ENCODE results near the gene LAPTM5.
A peak's percentile ranks its signal among the peaks of the same experiment; 100 is the strongest.

Gene LAPTM5

DNA sequence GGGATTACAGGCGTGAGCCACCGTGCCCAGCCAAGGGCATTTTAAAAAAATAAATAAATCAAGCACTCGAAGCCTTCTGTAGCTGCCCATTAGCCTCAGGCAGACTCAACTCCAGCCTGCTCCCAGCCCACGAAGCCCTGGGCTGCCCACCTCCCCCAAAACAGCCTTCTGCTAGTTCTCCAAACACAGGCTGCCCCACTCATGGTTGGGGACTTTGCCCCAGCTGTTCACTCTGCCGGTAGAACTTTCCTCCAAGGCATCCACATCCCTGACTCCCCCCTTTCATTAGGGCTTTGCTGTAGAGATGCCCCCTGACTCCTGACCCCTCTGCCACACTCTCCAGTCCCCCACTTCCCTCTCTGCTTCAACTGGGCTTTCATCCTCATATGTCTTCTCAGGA is 29.7 kb upstream of the LAPTM5 start:
- DNase-seq (ENCODE audit: low read depth), result no peak

DNA sequence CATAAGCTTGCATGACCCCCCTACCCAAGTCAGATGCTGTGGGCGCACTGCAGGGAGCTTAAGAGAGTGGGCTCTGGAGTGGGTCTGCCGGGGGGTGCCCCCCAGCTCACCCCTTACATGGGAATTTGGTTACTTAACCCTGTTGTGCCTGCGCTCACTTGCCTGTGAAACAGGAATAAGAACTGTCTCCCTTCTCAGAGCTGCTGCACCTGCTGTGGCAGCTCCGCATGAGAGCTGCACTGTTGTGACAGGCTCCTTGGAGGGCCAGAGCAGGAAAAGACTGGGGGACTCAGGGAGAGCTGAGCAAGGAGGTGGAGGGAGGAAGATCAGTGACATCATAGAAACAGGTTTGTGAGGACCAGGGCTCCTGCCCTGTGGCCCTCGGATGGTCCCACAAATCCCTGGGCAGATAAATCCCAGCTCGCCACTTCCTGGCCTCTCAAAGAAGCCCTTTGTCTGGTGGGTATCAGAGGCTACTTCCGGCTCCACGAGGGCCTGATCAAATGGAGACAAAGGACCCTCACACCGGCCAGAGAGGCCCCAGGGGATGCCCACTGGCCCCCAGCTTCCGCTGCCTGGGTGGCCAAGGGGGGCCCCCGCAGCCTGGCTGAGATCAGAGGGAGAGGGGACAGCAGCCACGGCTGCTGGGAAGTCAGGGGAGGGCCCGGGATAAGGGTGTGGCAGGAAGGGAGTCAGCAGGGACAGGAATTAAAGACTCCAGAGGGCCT is 28.9 kb upstream of the LAPTM5 start:
- DNase-seq (ENCODE audit: low read depth), result no peak

DNA sequence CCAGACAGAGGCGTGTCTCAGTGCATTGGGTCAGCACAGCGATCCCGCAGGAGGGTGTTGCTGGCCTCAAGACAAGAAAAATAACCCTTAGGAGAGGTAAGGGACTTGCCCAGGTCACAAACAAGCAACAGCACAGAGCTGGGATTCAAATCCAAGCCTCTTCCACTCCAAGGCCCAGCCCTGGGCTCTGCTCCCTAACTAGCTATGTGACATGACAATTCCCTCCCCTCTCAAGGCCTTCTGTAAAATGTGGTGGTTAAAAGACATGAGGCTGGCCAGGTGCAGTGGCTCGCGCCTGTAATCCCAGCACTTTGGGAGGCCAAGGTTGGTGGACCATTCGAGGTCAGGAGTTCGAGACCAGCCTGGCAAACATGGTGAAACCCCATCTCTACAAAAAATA is 28.1 kb upstream of the LAPTM5 start:
- no peak for DNase-seq (ENCODE audit: low read depth)

DNA sequence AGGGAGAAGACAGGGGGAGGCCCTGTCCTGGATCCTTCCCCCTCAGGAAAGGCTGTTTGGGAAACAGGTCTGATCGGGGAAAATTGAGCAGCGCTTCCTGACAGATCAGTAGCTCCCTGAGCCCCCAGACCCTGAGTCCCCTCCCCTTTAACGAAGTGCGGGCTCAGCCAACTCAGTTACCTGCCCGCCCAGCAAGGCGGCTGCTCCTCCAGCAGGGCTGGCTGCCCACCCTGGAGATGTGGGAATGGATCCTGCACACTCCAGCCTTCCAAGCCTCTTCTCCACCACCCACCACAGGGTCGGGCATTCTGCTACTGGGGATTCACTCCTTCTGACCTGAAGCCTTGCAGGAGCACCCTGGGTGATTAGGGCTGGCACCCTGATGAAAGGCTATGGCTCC is 27.6 kb upstream of the LAPTM5 start:
- DNase-seq (ENCODE audit: low read depth), result no peak

DNA sequence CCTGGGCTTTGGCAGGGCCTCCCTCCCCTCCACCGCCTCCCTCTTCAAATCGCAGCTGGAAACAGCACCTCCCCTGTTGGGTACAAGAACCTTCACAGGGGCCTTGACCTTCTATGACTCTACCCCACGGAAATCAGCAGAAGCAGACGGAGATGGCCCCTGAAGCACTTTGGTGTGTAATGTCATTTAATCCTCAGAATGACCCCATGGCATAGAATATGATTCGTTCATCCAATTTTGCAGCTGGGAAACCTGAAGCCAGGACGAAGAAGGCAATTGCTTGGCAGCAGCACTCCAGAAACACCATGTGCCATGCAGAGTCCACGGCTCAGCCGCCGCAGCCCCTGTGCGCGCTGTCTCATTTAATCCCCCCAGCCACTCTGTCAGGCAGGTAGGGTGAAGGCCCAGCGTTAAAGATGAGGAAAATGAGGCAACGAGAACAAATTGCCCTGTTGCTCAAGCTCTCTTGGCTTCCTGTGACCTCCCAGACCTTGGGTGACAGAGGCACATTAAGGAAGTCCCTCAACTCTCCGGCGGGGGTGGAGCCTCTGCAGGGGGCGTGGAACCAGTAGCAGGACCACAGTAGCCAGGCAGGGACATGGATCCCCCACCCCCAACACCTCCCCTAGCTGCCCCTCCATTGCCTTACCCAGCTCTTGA is 25.8 kb upstream of the LAPTM5 start:
- DNase-seq (ENCODE audit: low read depth), result no peak

DNA sequence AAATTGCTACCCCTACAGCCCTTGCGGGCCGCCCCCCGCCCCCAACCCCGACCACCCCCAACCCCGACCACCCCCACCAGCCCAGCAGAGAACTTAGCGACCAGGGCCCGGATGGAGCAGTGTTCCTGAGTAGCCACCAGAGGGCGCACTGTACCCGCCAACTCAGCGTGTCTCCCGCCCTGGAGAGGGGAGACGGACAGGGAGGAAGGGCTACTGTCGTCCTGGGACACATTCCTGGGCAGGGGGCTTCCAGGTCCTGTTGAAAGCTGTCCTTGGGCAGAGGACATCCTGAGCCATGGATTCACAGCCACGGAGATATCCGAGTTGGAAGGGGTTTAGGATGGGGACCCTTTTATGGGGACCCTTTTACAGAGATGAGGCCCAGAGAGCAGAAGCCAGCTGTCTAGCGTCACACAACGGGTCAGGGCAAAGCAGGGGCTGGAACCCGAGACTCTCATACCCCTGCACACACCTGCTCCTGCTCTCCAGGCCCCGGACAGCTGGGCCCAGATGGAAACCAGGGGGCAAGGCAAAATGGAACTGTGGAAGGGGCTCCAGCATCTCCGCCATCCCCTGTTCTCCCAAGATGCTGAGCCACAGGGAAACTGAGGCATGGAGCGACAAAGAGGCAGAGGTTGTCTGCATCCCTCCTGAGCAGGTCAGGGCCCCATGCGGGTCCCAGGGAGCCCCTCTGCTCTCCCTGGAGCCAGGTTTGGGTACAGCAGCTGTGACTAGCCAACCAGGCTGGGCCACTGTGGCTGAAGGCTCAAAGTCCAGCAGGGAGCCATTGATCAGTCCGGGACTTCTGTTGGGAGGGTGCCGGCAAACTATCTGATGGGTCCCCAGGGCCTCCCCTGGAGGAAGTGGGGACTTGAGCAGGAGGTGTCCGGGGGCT is 25.0 kb upstream of the LAPTM5 start:
- DNase-seq (ENCODE audit: low read depth), result peak; percentile 66

DNA sequence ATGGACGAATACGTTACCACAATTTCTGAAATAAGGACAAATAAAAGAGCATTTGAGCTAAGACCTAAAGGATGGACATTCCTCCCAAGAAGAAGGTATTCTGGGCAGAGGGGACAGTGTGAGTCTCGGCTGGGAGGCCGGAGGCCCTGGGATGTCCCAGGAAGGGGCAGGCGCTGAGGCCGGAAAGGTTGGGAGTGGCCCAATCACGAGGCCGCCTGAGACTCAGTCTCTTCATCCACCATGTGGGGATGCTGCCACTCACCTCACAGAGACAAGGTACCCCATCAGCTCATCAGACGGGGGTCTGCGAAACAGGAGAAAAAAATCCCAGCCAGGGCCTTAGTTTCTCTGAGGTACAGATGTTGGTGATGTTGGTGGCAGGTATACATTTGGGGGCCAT is 24.3 kb upstream of the LAPTM5 start:
- DNase-seq (ENCODE audit: low read depth), result no peak

DNA sequence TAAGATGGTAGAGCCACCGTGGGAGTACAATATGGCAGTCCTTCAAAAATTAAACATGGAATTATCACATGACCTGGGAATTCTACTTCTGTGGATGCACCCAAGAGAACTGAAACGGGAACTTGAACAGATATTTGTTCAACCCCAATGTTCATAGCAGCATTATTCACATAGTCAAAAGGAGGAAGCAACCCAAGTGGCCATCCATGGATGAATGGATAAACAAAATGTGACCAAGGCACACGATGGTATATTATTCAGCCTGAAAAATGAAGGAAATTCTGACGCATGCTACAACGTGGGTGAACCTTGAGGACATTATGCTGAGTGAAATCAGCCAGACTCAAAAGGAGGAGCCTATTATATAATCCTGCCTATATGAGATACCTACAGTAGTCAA is 22.8 kb upstream of the LAPTM5 start:
- no peak for DNase-seq (ENCODE audit: low read depth)

DNA sequence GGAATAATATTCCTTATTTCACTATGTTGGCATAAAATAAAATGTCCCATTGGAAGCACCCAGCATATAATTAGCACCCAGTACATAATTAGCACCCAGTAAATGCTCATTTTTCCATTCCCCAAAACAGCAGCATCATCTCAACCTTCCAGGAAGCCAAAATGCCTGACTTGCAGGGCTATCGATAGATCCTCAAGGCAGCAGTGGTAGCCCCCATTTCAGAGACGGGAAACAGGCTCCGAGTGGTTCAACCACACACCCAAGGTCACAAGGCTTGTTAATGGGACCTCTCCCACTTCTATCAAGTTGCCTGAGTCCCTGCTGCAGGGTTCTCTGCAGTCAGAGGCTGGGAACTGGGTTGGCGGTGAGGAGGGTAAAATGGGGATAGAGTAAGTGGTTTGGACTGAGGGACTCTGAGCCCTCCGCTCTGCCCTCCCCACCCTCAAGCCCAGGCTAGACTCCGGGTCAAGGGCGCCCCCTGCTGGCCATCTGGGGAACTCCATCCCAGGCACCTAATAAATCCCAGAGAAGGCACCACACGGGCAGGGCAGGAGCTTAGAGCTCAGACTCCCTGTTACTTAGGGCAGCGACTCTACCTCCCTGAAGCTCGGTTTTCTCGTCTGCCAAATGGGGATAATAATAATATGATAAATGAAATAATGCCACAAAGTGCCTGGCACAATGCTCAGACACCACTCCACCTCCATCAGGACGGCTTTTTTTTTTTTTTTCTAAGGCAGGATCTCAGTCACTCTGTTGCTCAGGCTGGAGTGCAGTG is 21.9 kb upstream of the LAPTM5 start:
- DNase-seq (ENCODE audit: low read depth), result peak; percentile 90

DNA sequence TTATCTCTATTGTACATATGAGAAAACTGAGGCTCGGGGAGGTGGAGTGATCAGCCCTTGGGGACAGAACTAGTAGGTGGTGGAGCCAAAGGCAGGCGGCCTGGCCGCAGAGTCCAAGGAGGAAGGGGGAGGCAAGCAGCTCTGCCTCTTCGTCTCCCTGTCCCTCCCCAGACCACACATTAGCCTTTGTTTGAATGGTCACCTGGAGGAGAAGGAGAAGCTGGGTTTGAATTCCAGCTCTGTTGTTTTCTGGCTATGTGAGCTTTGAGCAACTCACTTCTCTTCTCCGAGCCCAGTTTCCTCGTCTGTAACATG is 21.4 kb upstream of the LAPTM5 start:
- DNase-seq (ENCODE audit: low read depth), result no peak

DNA sequence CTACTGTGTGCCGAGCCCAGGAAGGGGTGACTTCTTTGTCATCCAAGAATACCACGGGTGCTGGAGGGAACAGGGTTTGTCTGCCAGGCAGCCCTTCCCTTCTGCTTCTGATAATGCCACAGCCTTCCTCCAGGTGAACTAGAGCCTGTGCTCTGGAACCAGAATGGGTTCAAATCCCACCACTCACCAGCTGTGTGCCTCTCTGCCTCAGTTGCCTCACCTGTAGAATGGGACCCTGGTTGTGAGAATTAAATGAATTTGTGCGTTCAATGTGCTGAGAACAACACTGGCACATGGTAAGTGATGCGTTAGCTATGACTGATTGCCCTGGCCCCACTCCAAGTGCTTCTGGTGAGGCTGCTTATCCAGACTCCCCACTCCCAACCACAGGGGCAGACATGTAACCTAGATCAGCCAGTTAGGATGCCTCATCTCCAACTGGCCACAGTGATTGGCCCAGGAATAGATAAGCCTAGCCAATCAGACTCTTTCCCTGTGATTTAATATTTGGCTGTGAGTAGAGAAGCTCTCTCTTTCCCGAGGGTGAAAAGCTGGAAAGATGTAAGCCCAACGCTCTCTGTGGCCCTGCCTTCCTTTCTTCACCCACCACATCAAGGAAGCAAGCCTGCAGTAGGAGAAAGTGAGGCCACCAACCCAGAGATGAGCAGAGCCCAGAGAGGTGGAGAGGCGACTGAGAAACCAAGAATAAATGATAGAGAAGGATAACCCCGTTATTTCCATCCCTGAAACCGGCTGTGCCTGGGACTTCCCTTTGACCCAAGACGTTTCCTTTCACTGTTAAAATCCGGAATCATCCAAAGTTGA is 20.8 kb upstream of the LAPTM5 start:
- DNase-seq (ENCODE audit: low read depth), result no peak

DNA sequence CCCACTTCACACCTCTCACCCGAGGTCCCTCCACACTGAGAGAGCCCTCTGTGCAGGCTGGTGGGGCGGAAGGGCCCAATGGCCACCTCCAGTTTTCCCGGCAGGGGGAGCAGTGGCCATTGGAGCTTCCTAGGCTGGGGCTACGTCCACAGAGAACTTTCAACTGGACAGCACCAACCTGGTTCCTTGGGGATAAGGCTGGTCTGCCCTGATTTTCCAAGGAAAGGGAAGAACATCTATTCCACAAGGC is 20.3 kb upstream of the LAPTM5 start:
- DNase-seq (ENCODE audit: low read depth), result no peak

DNA sequence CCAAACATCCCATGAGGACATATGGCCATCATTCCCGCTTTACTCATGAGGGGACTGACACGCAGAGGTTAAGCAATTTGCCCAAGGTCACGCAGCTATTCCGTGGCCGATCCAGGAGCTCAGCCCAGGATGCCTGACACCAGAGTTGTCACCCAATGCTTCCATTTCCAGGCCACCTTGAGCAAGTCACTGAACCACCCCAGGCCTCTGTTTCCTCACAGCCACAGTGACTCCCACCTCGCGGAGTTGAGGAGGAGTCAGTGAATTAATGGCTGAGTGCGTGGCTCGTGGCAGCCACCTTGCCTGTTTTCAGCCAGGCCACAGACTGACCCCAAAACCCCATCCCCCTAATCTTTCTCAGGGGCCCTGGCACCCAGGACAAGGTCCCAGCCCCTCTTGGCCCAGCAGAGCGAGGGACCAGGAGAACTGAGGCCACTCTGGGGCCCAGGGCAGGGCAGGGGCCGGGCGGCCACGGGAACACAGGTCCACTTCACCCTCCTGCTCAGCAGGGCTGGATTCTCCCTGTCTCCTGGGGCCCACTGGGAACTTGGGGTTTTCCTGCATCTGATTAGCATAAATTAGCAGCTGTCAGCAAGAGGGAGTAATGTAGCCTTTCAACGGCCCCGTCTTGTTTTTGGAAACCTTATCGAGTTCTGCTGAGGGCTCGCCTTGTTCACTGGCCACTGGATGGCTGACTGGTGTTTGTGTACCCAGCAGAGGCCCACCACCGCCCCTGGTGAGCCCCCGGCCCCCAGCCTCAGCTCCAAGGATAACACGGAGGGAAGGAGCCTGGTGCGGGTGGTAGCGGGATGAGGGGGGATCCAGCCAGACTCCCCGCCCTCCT is 19.7 kb upstream of the LAPTM5 start:
- DNase-seq (ENCODE audit: low read depth), result no peak

DNA sequence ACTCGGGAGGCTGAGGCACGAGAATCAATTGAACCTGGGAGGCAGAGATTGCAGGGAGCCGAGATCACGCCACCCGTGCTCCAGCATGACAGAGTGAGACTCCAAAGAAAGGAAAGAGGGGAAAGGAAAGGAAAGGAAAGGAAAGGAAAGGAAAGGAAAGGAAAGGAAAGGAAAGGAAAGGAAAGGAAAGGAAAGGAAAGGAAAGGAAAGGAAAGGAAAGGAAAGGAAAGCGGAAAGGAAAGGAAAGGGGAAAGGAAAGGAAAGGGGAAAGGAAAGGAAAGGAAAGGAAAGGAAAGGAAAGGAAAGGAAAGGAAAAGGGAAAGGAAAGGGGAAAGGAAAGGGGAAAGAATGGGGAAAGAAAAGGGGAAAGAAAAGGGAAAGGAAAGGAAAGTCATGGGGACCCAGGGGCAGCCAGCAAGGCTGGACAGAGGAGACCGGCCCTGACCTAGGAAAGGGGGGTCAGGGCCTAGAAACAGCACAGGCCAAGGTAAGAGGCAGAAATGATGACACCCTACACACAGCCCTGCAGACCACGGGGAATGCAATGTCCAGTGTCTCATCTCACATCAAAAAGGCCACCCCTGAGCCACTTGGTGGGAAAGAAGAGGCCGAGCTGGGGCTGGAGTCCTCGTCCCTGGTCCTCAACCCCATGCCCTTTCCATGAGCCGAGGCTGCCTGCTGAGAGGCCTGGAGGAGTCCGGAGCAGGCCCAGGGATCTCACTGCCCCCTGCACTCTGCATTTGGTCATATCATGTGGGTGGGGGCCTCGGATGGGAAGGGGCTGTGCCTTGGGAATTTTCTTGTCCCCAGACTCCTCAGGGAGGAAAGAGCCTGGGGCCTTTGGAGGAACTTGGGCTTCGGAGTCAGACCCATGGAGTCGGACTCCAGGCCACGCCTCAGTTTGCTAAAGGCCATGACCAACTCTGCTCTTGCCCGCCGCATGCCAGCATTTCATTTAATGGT is 18.8 kb upstream of the LAPTM5 start:
- no peak for DNase-seq (ENCODE audit: low read depth)

DNA sequence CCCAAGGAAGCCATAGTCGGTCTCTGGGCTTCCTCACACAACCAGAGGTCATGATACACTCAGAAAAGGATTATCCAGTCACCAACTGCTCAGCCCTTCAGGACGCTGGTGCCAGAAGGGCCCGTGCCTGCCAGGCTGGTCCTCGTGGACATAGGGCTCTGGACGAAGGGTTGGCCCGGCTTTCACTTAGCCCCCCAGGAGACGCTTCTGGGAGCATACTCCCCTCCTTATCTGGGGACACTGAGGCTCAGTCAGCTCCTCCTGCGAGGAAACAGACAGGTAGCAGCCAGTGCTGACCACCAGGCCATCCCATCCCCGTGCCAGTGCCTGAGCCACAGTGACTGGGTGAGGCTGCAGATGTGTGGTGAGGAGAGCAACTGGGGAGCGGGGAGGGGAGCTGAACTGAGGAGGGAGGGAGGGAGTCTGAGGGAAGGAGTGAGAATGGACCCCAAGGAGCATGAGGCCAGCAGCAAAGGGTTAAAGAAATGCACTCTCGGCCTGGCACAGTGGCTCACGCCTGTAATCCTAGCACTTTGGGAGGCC is 17.9 kb upstream of the LAPTM5 start:
- no peak for DNase-seq (ENCODE audit: low read depth)

DNA sequence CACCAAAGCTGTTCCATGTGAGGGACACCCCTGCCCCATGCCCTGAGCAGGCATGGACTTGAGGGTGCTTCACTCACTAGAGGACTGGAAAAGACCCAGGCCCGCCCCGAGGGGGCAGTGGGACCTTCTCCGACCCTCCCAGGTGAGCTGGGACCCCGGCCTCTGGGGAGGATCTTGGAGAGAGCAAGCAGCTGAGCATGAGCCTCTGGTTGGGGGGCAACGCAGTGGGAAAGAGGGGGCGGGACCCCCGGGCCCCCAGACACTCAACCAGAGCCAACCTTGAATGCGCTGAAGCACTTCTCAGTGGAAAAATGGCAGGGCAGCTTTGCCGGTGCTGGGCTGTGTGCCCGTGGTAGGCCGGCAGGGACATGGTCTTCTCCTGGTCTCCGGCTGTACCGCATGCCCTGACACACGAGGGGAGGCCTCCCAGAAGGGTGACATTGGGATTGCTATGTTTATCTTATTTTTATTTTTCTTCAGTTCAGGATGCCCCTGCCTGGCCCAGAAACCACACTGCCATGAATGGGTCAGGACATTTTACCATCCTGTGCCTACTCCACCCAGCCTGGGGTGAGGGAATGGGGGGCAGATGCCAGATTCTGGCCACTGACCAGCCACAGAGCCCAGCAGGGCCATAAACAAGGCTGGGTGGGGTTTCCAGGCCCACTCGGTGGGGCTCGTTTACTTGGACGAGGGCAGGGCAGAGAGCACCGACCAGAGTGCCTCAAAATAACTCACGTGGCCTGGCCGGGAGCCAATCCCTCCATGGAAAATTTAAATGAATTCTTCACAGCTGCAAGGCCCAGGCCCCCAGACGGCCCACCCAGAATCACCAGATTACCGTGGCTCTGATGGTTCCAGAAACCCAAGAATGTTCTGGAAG is 17.2 kb upstream of the LAPTM5 start:
- DNase-seq (ENCODE audit: low read depth), result no peak

DNA sequence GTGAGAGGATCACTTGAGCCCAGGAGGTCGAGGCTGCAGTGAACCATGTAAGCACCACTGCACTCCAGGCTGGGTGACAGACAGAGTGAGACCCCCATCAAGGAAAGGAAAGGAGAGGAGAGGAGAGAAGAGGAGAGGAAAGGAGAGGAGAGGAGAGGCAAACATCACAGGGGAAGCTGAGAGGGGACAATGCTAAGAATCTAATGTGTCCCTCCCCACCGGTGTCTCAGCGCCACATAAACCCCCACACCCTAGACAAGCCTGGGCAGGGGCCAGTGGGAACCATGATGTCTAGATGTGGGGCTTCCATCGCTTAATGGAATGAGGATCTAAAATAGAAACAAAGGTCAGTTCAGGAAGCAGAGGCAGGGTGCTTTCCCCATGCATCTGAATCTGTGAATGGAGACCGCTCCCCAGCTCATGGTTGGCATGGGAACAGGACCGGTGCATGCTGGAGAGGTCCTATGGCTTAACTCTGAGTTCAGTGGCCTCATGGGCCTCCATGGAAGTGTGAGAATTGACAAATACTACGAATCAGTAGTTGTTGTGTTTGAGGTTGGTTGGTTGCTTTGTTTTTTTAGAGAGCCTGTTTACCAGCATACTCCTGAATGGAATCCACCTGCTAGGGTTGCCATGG is 16.3 kb upstream of the LAPTM5 start:
- DNase-seq (ENCODE audit: low read depth), result no peak

DNA sequence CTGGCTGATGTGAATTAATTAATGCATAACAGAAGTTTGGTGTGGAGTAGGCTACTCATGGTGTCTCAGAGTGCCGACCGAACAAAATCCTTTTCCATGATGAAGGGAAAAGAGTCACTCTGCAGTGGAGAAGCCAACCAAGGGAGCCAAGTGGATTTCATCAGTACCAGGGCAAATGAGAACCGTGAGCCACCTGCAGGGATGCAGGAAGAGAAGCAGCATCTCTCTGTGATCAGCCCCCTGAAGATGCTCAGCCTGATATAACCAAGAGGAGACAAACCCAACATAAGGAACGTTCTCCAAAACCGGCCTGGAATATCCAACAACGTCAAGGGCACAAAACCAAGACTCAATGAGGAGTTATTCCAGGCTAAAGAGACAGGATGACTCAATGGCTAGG is 13.4 kb upstream of the LAPTM5 start:
- no peak for DNase-seq (ENCODE audit: low read depth)

Data from activated T-cell treated with anti-CD3 and anti-CD28 coated beads for 24 hours (primary cell).